Right renal cortex interstitium (tissue), 3 donors: ENCODE measurements around the gene PCGF6. TPM values are rescaled to one million over a fixed set of nuclear protein-coding genes. Genes with fewer than 3 reads are reported as not detected.

ENCODE experiments used
- DNase-seq, 3 donors: peaks; one replicate each; pipeline ENCODE4 v3.0.0-alpha.2; 2013; ENCODE audit warnings: low read depth in 3 of 3, low spot score in 2 of 3
- polyA plus RNA-seq, 3 donors: library from polyadenylated mRNA; unstranded; fragments of 120-200 nt; gene quantifications; one replicate each; pipeline ENCODE4 v1.2.1, GENCODE V29; 2013; ENCODE audit not compliant: insufficient read length in 3 of 3

PCGF6 gene
- polyA plus RNA-seq, 3 donors: 14.2 to 16.4 (median 14.6) TPM

GRCh38 chr10:103327906-103328305 lies 23.0 kb downstream of the PCGF6 start:
- no peak for DNase-seq

GRCh38 chr10:103316087-103316486 lies 34.9 kb downstream of the PCGF6 start:
- no peak for DNase-seq

DNA sequence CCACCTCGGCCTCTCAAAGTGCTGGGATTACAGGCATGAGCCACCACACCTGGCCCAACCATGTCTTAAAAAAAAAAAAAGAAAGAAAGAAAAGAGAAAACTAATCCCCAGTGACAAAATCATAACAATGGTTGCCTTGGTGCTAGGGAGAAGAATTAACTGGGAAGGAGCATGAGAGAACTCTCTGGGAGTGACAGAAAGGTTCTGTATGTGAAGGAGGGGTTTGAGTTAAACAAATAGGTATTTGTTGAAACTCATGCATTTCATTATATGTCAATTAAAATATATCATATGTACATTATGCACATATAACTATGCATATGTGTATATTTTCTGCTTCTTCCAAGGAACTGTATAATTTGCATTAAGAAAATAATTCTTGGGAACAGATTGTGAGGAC lies 40.7 kb downstream of the PCGF6 start:
- no peak for DNase-seq

- DNase-seq: no peak
These were observed 43.3 kb downstream of the PCGF6 start for GRCh38 chr10:103307594-103307993.

GRCh38 chr10:103295374-103296015 lies 55.4 kb downstream of the PCGF6 start:
- no peak for DNase-seq

GRCh38 chr10:103291588-103291987 lies 59.4 kb downstream of the PCGF6 start:
- no peak for DNase-seq

DNA sequence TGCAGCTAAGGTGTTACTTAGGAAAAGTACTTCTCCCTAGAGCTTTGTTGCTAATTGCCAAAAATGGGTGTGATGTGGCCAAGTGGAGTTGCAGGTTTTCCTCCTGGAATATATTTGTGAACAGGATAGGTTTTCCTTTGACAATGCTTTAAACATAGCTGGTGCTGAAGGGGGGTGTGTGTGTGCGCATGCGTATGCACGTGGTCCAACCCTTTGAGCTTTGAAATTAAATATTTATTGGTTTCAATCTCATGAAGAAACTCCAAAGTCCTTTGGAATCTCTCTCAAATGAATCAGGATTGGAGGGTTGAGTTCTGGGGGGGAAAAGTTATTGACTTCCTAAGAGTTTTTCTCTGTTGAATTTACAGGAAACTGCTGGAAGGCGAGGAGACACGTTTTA lies 62.9 kb downstream of the PCGF6 start:
- no peak for DNase-seq

DNA sequence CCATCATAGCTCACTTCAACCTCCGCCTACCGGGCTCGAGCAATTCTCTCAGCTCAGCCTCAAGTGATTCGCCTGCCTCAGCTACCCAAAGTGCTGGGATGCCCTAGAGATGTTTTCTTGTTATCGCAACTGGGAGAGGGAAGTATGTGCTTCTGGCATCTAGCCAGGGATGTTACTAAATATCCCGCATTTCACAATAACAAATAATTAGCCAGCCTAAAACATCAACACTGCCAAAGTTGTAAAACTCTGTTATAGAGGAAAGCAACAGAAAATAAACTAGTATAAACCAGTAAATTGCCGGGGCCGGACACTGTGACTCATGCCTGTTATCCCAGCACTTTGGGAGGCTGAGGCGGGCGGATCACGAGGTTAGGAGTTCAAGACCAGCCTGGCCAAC lies 66.8 kb downstream of the PCGF6 start:
- no peak for DNase-seq

GRCh38 chr10:103282961-103283360 lies 68.0 kb downstream of the PCGF6 start:
- DNase-seq: no peak

DNA sequence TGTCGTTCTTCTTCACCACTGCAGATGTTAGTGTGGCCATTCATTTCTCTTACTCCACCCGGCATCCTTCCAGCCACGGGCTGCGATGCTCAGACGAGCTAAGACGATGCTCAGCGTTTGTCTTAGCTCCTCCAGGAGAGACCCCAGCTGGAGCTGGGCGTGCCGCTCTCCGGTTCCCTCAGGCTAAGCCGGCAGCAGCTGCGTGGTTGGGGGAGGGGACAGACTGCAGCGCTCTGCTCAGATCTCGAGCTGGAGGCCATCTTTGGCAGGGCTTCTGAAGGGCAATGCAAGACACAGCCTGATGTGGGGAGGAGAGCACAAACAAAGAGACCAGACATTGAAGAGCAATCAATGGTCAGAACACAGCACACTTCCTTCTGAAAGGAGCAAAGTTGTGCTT lies 69.2 kb downstream of the PCGF6 start:
- no peak for DNase-seq

DNA sequence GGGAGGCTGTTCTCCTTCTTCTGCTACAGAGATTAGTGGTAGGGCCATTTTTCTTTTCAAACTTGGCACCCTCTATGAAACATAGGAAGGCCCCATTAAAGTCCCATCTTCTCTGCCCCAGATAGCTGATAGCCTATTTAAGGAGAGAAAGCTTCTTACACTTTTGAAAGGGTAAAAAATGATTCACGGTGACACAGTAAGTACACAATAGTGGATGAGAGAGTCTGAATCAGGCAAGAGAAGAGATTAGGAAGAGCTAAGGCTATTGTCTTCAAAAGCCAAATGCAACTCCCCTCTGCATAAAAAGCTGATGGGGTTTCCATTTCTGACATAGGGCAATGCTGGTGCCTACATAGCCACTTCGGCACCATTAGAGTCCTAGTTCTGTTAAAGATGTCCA lies 70.4 kb downstream of the PCGF6 start:
- no peak for DNase-seq

DNA sequence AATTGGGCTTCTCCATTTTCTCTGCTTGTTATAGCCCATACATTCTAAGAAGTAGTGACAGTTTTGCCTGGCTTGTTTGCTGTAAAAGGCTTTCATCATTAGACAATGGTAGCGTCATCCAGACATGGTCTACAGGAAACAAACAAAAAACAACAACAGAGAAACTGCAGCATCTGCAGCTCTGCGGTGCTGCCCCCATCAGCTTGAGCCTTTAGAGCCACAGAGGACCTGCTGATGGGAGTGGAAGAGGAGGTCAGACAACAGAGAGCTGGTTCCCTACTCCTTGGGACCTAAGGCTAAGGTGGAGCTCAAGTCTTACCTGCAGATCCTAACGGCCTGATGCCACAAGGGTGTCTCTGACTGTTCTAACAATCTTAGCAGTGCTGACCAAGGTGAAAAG lies 70.9 kb downstream of the PCGF6 start:
- DNase-seq: no peak

DNA sequence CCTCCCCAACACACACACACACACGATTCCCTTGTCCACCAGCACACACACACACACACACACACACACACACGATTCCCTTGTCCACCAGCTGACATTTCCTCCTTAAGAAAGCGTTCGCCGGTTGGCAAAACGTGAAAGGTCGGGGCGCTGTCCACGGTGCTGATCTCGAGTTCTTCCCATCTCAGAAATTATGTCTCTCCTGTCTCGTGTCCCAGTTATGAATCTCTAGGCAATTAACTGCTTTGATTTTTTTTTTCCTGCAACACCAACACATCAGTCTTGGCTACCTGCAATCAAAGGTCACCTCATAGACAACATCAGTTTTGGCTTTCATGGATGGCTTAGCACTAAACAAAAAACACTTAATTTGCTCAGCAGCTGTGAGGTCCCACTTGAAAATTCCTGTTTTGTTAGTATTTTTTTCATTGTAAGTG lies 72.1 kb downstream of the PCGF6 start:
- DNase-seq: peak in 2 of 3 donors; percentile 33 to 53

- DNase-seq: no peak
These were observed 72.5 kb downstream of the PCGF6 start for GRCh38 chr10:103278537-103278823.

DNA sequence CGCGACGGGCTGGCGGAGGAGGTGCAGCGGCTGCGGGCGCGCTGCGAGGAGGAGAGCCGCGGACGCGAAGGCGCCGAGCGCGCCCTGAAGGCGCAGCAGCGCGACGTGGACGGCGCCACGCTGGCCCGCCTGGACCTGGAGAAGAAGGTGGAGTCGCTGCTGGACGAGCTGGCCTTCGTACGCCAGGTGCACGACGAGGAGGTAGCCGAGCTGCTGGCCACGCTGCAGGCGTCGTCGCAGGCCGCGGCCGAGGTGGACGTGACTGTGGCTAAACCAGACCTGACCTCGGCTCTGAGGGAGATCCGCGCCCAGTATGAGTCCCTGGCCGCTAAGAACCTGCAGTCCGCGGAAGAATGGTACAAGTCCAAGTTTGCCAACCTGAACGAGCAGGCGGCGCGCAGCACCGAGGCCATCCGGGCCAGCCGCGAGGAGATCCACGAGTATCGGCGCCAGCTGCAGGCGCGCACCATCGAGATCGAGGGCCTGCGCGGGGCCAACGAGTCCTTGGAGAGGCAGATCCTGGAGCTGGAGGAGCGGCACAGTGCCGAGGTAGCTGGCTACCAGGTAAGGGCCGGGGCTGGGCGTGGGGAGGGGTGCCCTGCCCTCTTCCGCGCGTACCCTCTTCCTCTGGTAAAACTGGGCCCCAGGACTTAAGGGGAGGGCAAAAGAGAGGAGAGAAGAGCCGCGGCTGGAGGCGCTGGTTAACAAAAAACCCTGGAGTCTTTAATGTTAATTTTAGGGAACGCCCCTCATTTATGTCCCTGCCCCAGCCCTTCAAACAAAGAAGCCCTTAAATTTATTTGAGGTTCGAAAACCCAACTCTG lies 73.0 kb downstream of the PCGF6 start:
- no peak for DNase-seq

DNA sequence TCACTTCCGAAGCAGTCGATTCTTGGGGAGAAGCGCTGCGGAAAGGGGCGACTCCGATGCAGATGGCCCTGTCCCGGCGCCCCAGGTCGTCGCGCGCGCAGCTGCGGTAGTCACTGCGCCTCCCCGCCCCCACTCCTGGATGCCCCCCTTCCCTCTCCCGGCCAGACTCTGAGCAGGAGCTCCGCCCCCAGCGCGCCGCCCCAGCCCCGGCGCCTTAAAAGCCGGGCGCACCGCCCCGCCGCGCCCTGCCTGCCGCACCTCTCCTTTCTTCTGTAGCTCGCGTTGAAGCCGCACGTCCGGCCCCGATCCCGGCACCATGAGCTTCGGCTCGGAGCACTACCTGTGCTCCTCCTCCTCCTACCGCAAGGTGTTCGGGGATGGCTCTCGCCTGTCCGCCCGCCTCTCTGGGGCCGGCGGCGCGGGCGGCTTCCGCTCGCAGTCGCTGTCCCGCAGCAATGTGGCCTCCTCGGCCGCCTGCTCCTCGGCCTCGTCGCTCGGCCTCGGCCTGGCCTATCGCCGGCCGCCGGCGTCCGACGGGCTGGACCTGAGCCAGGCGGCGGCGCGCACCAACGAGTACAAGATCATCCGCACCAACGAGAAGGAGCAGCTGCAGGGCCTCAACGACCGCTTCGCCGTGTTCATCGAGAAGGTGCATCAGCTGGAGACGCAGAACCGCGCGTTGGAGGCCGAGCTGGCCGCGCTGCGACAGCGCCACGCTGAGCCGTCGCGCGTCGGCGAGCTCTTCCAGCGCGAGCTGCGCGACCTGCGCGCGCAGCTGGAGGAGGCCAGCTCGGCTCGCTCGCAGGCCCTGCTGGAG lies 73.8 kb downstream of the PCGF6 start, which contains the start of gene INA:
INA (plus strand) TSS at position 243 of the 817 bp plus-strand sequence; CDS start at position 317, 74 bp downstream.
- peak; percentile 29 to 61 (median 42) for DNase-seq

DNA sequence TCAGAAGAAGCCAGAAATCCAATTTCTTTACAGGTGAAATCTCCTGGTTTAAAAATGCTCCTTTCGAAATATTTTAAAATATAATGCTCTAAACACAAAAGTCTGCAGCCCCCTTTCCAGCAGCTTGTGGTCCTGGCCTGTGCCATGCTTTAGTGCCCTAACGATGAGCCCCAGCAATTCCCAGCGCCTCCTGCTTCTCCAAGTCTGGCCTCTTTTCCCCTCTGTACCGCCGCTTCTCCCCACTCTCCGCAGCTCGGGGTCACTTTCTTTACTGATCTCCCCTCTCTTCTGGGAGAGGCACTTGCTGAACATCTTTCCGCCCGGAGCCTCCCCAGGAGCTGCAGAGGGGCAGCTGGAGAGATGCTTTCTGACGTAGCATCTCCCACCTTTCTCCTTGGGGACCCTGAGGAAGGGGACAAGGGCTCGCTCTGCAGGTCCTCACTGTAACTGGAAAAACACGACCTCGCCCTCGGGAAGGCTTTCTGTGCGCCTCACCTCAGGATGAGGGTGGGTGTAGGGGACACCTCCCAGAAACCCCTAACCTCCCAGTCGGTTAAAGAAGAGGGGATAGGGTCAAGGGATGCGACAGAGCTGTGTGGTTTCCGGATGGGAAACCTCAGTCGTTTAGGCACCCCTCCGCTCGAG lies 74.6 kb downstream of the PCGF6 start:
- DNase-seq: no peak

GRCh38 chr10:103273041-103273441 lies 77.9 kb downstream of the PCGF6 start:
- DNase-seq: no peak

GRCh38 chr10:103265717-103266329 lies 85.1 kb downstream of the PCGF6 start:
- DNase-seq: peak in 2 of 3 donors; percentile 73 to 76

DNA sequence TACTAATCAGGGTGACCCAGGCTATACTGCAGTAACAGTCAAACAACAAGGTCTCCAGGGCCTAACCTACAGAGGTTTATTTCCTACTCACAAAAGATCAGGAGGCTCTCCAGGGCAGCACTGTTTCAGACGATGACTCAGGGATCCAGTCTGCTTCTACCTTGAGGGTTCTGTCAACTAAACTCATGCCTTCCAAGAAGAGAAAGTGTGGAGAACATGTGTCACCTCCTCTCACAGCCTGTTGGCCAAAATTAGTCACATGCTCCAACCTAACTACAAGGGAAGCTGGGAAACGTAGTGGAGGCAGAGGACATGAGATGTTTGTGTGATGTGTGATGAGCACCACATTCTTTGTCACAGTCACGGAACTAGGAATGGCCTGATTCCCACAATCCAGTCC lies 88.7 kb downstream of the PCGF6 start:
- DNase-seq: no peak
